Mucosa of gallbladder (tissue), 1 donor: ENCODE data around the gene ASTL. TPM values are rescaled to one million over a fixed set of nuclear protein-coding genes. Genes with fewer than 3 reads are reported as not detected.

Source experiments
- DNase-seq: peaks from one replicate; pipeline ENCODE4 v3.0.0-alpha.2; 2020; ENCODE audit warnings: low spot score
- total RNA-seq: library from RNA; stranded (reverse); gene quantifications from one replicate; pipeline ENCODE4 v1.2.1, GENCODE V29; 2021
- donor health status: DM: no; HTN: no; CAD: no.

The ASTL gene
- total RNA-seq, 1 donor from 2014 or later, result not detected

DNA sequence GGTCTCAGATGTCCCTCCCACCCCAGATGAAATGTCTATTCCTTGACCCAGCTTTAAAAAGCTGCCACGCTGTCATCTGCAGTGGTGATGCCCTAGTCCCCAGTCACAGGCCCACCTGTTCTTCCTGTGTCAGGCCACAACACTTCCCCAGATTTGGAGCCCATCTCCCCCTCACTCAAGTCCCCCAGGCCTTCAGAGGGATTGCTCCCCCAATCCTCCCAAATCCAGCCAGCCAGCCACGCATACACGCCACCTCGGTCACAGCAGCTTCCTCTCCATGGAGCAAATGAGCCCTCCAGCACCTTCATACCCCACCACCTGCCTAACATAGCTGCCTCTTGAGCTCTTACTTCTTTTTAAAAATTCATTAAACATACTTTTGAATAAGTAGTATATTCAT lies 7.8 kb downstream of the ASTL start:
- no peak for DNase-seq

DNA sequence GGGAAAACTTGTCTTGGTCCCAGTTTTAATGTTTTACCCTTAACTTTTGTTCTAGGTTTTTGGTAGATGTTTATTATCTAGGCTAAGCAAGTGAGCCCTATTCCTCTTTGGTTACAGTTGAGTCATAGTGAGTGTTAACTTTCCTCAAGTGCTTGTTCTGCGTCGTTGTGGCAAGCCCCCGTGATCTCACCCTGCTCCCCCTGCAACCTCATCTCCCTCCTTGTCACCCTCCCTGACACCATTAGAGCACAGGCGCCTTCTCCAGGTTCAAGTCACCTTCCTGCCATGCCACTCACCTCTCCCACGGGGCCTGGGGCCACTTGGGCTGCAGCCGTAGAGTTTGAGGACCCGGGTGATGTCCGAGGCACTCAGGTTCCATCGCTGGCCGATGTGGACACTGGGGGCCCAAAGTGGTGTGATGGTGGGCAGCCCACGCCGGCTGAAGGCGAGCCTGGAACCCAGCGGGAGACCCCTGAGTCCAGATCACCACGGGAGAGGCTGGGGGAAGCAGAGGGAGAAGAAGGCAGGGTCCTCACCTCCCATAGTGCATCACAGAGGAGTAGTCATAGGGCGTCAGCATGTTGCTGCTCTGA lies 8.7 kb downstream of the ASTL start:
- no peak for DNase-seq

GRCh38 chr2:96128456-96128855 lies 9.8 kb downstream of the ASTL start:
- DNase-seq, result no peak

DNA sequence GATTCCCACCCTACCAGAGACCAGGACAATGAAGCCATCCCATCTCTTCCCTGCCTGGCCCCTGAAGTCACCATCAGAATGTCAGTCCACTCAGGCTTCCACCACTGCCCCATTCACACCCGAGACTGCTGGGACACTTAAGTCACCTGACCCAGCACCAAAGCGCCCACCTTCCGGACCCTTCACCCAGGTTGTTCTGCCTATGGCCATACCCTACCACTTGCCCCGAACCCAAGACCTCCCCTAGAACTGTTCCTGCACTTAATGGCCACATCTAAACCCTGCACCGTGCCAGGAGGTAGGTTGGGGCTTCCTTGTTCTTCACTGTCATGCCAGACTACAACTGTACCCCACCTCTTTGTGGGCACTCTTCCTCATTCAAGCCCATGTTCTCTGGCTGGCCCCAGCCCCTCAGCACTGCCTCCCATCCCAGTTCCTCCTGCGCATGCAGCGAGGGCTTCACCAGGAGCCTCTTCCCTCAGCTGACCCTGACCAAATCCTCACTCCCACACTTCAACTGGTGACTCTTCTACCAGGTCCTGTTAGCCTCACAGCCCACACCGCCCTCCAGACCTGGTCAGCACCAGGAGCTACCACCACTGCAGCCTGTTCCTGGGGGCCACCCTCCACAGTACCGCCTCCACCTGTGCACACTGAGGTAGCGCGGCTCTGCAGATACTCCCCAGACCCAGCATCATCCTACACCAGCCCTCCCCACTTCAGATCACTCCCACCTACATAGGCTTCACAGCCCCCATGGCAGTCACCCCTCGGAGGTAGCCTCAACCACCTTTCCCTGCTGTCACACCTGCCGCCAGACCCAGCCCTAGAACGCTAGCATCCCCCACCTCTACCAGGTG lies 13.7 kb downstream of the ASTL start:
- DNase-seq, result no peak

DNA sequence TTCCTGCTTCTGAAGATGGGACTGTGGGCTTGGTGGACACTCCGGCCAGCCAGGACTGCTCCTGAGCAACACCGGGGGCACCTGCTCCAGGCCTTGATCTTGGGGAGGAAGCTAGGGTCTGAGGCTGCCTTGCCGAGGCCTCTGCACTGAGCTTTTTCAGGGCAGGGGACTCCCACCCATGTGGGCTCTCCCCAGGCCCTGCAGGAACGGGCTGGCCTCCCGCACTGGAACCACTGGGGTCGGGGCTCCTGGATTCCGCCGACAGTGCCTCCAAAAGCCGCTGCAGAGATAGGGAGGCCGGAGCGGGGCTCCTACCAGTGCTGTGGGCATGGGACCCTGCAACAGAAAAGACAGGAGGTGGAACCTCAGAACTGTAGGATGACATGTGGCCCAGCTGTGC lies 14.4 kb downstream of the ASTL start:
- DNase-seq, result no peak

DNA sequence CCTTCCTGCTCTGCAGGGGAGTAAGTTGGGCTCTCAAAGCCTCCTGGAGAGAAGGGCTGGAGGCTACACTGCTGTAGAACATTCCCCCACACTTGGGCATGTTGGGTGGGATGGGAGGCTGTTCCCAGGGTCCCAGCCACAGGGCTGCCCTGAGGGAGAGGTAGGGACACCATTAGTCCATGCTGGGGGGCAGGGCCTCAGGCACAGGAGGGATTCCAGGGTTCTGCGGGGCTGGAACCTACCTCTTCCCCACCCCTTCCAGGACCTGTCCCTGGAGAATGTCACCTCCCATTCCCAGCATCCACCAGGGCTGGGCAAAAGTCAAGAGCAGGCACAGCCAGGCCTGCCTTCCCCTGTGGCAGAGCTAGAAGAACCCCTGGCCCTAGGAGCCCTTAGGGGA lies 15.0 kb downstream of the ASTL start:
- no peak for DNase-seq

DNA sequence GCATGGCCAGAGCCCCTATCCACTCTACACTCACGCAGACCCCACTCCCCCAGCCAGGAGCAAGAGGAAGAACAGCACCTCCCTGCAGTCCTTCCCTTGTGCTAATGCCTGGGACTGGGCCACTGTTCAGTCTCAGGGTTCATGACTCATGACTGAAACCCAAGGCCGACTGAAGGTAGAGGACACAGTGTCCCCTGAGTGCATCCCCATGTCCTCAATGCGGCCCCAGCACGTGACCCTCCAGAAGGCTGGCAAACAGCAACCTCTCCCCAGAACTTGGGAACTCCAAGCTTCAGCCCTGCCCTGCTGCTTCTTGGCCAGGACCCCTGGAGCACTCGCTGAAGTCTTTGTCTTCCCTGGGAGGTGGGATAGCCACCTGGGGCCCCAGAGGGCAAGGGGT lies 15.9 kb downstream of the ASTL start:
- no peak for DNase-seq

- DNase-seq, result no peak
Observed at GRCh38 chr2:96121414-96121813, 16.9 kb downstream of the ASTL start.

- DNase-seq, result no peak
Observed at GRCh38 chr2:96120991-96121390, 17.3 kb downstream of the ASTL start.

GRCh38 chr2:96120091-96120720 lies 18.1 kb downstream of the ASTL start:
- DNase-seq, result no peak

GRCh38 chr2:96119389-96119751 lies 18.9 kb downstream of the ASTL start:
- no peak for DNase-seq

DNA sequence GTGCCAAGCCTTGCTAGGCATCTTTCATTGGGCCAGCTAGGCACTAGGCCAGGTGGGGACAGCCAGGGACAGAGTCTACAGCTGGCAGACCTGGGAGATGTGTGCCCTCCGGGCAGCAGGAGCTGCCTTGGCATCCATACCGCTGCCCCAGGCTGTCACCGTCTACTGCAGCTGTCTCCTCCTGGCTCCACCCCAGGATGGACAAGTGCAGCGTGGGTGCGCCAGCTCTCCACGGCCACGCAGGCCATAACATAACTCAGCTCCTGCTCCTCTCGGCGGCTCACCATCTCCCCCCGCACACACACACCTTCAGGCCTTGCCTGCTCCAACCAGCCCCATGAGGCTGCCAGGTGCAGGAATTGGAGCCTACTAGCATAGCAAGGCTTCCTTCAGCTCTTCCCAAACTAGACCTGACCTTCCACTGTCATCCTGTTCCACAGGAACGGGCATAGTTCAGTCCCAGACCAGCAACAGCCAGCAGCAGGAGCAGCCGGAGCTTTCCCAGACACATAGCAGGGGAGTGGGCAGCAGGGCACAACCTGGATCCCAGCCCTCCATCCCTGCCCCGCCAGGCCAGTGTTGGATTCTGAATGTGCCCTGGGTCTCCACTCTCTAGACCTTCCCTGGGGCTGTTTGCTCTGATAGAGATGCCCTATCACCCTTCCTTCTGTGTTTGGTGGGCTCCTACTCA lies 19.5 kb downstream of the ASTL start:
- DNase-seq, result no peak

- no peak for DNase-seq
Observed at GRCh38 chr2:96117701-96118588, 20.4 kb downstream of the ASTL start.

- peak; percentile 30 for DNase-seq
Observed at GRCh38 chr2:96116879-96117533, 21.3 kb downstream of the ASTL start.

- peak; percentile 67 for DNase-seq
Observed at GRCh38 chr2:96116424-96116878, 21.9 kb downstream of the ASTL start, which contains the start of gene ADRA2B. TSS of gene ADRA2B (minus strand) at chr2:96116571. CDS start at chr2:96116149, 422 bp downstream.

DNA sequence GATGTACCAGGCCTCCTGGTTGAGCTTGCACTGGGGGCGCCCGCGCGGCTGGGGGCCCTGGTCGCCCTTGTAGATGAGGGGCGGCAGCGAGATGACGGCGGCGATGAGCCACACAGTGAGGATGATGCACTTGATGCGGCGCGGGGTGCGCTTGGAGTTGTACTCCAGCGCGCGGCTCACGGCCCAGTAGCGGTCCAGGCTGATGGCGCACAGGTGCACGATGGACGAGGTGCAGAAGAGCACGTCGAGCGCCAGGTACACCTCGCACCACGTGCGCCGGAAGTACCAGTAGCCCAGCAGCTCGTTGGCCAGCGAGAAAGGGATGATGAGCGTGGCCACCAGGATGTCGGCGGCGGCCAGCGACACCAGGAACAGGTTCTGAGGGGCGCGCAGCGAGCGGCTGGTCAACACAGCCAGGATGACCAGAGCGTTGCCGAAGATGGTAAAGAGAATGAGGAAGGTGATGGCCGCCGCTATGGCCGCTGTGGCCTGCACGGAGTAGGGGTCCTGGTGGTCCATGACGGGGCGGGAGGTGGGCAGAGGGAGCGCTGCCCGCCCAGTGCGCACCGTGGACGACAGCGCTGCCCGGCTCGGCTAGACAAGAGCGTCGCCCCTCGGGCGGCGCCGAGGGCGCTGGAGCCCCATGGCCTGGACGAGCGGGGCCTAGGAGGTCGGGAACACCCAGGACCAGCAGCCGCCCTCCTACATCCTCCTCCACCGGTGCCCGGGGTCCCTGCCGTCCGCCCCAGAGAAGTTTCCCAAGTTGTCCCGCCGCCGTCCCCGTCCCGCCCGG lies 22.5 kb downstream of the ASTL start:
- no peak for DNase-seq

DNA sequence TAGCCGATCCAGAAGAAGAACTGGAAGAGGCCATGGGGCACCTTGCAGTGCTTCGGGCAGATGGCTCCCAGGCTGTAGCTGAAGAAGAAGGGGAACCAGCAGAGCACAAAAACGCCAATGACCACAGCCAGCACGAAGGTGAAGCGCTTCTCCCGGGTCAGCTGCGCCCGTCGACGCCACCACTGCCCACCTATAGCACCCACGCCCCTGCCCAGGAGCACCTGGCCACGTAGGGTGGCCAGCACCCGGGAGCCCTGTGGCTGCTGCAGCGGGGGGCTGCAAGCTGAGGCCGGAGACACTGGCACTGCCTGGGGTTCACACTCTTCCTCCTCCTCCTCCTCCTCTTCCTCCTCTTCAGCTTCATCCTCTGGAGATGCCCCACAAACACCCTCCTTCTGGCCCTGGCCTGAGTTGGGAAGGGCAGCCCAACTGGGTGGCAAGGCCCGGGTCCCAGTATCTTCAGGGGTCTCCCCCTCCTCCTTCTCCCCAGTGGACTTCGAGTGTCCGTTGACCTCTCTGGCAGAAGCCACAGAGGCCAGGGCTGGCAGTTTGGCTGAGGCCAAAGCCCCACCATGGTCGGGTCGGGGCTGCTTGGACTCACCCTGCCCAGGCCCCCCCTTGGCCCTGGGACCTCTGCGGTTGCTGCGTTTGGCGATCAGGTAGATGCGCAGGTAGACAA lies 23.3 kb downstream of the ASTL start:
- DNase-seq, result no peak

- no peak for DNase-seq
Observed at GRCh38 chr2:96114546-96114902, 23.8 kb downstream of the ASTL start.

DNA sequence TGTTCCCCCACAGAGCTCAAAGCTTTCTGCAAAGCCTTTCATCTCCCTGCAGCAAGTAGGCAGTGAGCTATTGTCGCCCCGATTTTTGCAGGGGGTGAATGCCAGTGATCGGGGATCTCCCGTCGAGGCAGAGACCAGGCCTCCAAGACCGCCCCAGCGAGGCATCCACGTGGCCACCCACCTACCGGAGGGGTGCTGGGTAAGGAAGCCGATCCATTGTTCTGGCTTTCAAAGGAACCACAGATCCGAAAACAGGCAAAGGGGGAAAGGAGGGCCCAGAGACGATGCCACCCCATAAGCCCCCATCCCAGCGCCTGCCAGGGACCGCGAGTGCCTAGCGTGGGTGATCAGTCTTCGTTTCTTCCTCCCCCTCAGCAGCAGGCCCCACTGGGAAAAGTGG lies 24.4 kb downstream of the ASTL start:
- no peak for DNase-seq

DNA sequence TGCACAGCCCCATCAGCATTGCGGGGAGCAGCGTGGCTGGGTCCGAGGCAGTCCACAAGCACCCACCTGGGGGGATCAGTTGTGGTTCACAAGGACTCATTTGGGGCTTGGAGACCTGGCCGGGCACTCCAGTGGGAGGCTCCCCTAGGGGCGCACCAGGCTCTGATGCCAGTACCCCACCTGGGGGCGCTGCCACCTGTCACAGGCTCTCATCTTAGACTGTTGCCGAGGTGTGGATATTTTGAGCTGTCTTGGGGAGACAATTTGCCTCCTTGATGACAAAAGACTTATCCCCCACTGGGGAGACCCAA lies 25.0 kb downstream of the ASTL start:
- DNase-seq, result no peak
